ENCODE data around the gene SLC25A11.

SLC25A11 gene

DNA sequence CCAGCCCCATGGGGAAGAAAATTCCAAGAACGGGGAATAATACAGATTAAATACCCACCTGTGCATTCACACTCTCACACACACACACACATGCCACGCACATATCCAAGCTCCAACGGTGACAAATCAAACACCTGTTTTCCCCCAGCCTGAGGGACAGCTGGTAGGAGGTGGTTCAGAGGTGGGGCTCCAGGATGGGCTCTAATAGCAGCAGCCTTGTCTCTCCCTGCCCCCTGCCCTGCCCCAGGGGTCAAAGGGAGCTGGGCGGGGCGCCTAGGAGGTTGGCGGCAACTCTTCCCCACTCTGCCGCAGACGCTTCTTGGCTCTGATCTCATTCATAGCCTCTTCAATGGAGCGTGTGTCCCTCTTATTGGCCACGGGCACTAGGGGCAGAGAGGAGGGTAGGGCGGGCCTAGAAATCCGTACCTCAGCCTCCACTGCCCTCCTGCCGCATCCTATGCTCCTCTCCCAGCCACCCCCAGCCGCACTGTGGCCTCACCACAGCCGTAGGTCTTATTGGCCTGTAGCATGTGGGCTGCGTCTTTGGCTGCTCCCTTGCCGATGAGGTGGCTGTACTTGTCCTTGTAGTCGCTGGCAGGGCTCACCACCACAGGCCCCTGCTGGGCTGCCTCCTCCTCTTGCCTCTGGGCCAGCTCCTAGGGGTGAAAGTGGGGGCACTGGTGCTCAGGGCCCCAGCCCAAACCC is 19.6 kb upstream of the SLC25A11 start:
- Histone ChIP-seq H3K9ac (ENCODE audit: low read length) (no peak overlapping the region), H3K9me3 (ENCODE audit: insufficient read depth, low read length) (no peaks in the 10 kb centered on the region), H3K79me2 (ENCODE audit: low read length) (no peaks in the 10 kb centered on the region), H3K4me3 (ENCODE audit: low read length) (no peak overlapping the region), H3K27ac (ENCODE audit: low read length) (no peak overlapping the region), H3K4me1 (ENCODE audit: low read length) (no peaks in the 10 kb centered on the region), H4K20me1 (ENCODE audit: insufficient read depth, low read length) (no peaks in the 10 kb centered on the region), H2AFZ (ENCODE audit: low read depth, low read length) (no peak overlapping the region), H3K4me2 (ENCODE audit: low read length) (no peak overlapping the region), H3K36me3 (replicated peaks; ENCODE audit: low read depth, low read length) (no peaks in the 10 kb centered on the region), H3K27me3 (ENCODE audit: low read depth, low read length) (no peaks in the 10 kb centered on the region)
- no peak for TF ChIP-seq EZH2phosphoT487 (IDR thresholded peaks at IDR 0.05; ENCODE audit: low read depth)
- TF ChIP-seq, protein P1, sequence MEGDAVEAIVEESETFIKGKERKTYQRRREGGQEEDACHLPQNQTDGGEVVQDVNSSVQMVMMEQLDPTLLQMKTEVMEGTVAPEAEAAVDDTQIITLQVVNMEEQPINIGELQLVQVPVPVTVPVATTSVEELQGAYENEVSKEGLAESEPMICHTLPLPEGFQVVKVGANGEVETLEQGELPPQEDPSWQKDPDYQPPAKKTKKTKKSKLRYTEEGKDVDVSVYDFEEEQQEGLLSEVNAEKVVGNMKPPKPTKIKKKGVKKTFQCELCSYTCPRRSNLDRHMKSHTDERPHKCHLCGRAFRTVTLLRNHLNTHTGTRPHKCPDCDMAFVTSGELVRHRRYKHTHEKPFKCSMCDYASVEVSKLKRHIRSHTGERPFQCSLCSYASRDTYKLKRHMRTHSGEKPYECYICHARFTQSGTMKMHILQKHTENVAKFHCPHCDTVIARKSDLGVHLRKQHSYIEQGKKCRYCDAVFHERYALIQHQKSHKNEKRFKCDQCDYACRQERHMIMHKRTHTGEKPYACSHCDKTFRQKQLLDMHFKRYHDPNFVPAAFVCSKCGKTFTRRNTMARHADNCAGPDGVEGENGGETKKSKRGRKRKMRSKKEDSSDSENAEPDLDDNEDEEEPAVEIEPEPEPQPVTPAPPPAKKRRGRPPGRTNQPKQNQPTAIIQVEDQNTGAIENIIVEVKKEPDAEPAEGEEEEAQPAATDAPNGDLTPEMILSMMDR (IDR thresholded peaks at IDR 0.05; ENCODE audit: low read depth, low read length): no peak

DNA sequence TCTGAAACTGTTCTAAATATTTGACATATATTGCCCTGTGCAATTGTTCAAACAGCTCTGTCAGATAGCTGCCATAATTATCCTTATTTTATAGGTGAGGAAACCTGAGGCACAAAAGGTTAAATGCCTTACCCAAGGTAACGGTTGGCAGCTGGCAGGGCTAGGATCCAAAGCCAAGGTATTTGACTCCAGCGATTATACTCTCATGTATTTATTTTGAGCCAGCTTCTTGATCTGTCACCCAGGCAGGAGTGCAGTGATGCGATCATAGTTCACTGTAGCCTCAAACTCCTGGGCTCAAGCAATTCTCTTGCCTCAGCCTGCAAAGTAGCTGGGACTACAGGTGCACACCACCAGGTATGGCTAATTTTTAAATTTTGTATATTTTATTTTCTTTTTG is 18.3 kb upstream of the SLC25A11 start:
- H3K9me3 ChIP-seq (ENCODE audit: insufficient read depth, low read length): no peaks in the 10 kb centered on the region
- no peak overlapping the region for H3K9ac ChIP-seq (ENCODE audit: low read length)
- H3K79me2 ChIP-seq (ENCODE audit: low read length): no peaks in the 10 kb centered on the region
- H4K20me1 ChIP-seq (ENCODE audit: insufficient read depth, low read length): no peaks in the 10 kb centered on the region
- H3K27ac ChIP-seq (ENCODE audit: low read length): no peak overlapping the region
- TF ChIP-seq EZH2phosphoT487 (IDR thresholded peaks at IDR 0.05; ENCODE audit: low read depth): no peak
- TF ChIP-seq, protein P1 (IDR thresholded peaks at IDR 0.05; ENCODE audit: low read depth, low read length): no peak
- H2AFZ ChIP-seq (ENCODE audit: low read depth, low read length): no peak overlapping the region
- H3K4me1 ChIP-seq (ENCODE audit: low read length): no peaks in the 10 kb centered on the region
- H3K36me3 ChIP-seq (replicated peaks; ENCODE audit: low read depth, low read length): no peaks in the 10 kb centered on the region
- H3K4me3 ChIP-seq (ENCODE audit: low read length): no peak overlapping the region
- H3K4me2 ChIP-seq (ENCODE audit: low read length): no peak overlapping the region
- H3K27me3 ChIP-seq (ENCODE audit: low read depth, low read length): no peaks in the 10 kb centered on the region

DNA sequence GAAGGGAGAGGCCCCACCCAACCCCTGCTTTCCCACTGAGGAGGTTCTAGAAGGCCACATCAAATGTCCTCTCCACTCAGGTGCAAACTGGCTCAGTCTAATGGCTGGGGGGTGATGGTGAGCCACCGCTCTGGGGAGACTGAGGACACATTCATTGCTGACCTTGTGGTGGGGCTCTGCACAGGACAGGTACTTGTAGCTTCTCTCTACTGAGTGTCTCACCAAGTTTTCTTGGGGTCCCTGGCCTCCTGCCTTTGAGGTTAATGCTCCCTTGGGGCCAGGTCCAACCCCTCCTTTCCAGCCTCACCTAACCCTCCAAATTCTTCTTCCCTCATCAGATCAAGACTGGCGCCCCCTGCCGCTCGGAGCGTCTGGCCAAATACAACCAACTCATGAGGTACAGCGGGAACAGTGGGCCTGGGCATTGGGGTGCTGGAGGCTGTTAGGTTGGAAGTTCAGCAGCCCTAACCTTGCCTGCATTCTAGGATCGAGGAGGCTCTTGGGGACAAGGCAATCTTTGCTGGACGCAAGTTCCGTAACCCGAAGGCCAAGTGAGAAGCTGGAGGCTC is 16.7 kb upstream of the SLC25A11 start:
- no peak overlapping the region for H3K4me3 ChIP-seq (ENCODE audit: low read length)
- H3K79me2 ChIP-seq (ENCODE audit: low read length): peaks cover under 1% of the 10 kb centered on the region; the same call in 1 of the 2 replicates
- no peaks in the 10 kb centered on the region for H3K9me3 ChIP-seq (ENCODE audit: insufficient read depth, low read length)
- H4K20me1 ChIP-seq (ENCODE audit: insufficient read depth, low read length): no peaks in the 10 kb centered on the region
- H3K4me1 ChIP-seq (ENCODE audit: low read length): peaks cover 3% of the 10 kb centered on the region; the same call in 1 of the 2 replicates
- no peak overlapping the region for H3K4me2 ChIP-seq (ENCODE audit: low read length)
- no peak overlapping the region for H3K9ac ChIP-seq (ENCODE audit: low read length)
- H3K36me3 ChIP-seq (replicated peaks; ENCODE audit: low read depth, low read length): no peaks in the 10 kb centered on the region
- no peaks in the 10 kb centered on the region for H3K27me3 ChIP-seq (ENCODE audit: low read depth, low read length)
- no peak overlapping the region for H3K27ac ChIP-seq (ENCODE audit: low read length)
- no peak overlapping the region for H2AFZ ChIP-seq (ENCODE audit: low read depth, low read length)
- no peak for TF ChIP-seq EZH2phosphoT487 (IDR thresholded peaks at IDR 0.05; ENCODE audit: low read depth)
- TF ChIP-seq, protein P1 (IDR thresholded peaks at IDR 0.05; ENCODE audit: low read depth, low read length): peak; percentile 59

DNA sequence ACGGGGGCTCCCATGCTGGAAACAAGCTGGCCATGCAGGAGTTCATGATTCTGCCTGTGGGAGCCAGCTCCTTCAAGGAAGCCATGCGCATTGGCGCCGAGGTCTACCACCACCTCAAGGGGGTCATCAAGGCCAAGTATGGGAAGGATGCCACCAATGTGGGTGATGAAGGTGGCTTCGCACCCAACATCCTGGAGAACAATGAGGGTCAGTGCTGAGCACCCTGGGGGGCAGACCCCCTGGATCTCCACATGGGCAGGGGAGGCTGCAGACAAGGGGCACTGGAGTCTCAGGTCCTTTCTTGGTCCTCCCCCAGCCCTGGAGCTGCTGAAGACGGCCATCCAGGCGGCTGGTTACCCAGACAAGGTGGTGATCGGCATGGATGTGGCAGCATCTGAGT is 15.2 kb upstream of the SLC25A11 start:
- Histone ChIP-seq H3K4me3 (ENCODE audit: low read length) (no peak overlapping the region), H3K9ac (ENCODE audit: low read length) (no peak overlapping the region), H3K27ac (ENCODE audit: low read length) (no peak overlapping the region), H4K20me1 (ENCODE audit: insufficient read depth, low read length) (no peaks in the 10 kb centered on the region), H3K4me2 (ENCODE audit: low read length) (no peak overlapping the region), H3K79me2 (ENCODE audit: low read length) (peaks cover 16% of the 10 kb centered on the region; the same call in 1 of the 2 replicates), H3K4me1 (ENCODE audit: low read length) (peaks cover 14% of the 10 kb centered on the region), H3K9me3 (ENCODE audit: insufficient read depth, low read length) (no peaks in the 10 kb centered on the region), H3K36me3 (replicated peaks; ENCODE audit: low read depth, low read length) (no peaks in the 10 kb centered on the region), H3K27me3 (ENCODE audit: low read depth, low read length) (no peaks in the 10 kb centered on the region), H2AFZ (ENCODE audit: low read depth, low read length) (no peak overlapping the region)
- TF ChIP-seq EZH2phosphoT487 (IDR thresholded peaks at IDR 0.05; ENCODE audit: low read depth): no peak
- TF ChIP-seq, protein P1 (IDR thresholded peaks at IDR 0.05; ENCODE audit: low read depth, low read length): no peak

All from OCI-LY3 (cell line).